ENCODE results near the gene FBRSL1.
A peak's percentile ranks its signal among the peaks of the same experiment; 100 is the strongest.

The FBRSL1 gene

GRCh38 chr12:132560614-132561426, 70.9 kb downstream of the FBRSL1 start:
- CTCF ChIA-PET: interaction anchor here (1.0 to 4.5 kb wide), 19 partner anchors 10 to 407 kb away, joined by 3 to 37 read pairs (median 4); partner anchors contain the start of gene LRCOL1
- POLR2A ChIA-PET: no interaction called here
- peak overlapping the region; percentile 68 for H3K4me3 ChIP-seq (ENCODE audit: low read depth, low read length)
- TF ChIP-seq, protein P1, sequence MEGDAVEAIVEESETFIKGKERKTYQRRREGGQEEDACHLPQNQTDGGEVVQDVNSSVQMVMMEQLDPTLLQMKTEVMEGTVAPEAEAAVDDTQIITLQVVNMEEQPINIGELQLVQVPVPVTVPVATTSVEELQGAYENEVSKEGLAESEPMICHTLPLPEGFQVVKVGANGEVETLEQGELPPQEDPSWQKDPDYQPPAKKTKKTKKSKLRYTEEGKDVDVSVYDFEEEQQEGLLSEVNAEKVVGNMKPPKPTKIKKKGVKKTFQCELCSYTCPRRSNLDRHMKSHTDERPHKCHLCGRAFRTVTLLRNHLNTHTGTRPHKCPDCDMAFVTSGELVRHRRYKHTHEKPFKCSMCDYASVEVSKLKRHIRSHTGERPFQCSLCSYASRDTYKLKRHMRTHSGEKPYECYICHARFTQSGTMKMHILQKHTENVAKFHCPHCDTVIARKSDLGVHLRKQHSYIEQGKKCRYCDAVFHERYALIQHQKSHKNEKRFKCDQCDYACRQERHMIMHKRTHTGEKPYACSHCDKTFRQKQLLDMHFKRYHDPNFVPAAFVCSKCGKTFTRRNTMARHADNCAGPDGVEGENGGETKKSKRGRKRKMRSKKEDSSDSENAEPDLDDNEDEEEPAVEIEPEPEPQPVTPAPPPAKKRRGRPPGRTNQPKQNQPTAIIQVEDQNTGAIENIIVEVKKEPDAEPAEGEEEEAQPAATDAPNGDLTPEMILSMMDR (IDR thresholded peaks at IDR 0.05; ENCODE audit: insufficient read depth, low read length, missing control alignments): peak; percentile 89
- no peak for DNase-seq (ENCODE audit: low read depth, low spot score)

Data from AG04449 (cell line).